GM18867 (cell line): ENCODE measurements around the gene C3orf20.

ENCODE experiments used
- ATAC-seq: cut with Tn5 transposase; IDR thresholded peaks from one replicate; pipeline ENCODE4 v1.9.1; 2021; ENCODE audit warnings: mild to moderate bottlenecking, moderate library complexity; ENCODE audit not compliant: unreplicated experiment

Gene C3orf20

DNA sequence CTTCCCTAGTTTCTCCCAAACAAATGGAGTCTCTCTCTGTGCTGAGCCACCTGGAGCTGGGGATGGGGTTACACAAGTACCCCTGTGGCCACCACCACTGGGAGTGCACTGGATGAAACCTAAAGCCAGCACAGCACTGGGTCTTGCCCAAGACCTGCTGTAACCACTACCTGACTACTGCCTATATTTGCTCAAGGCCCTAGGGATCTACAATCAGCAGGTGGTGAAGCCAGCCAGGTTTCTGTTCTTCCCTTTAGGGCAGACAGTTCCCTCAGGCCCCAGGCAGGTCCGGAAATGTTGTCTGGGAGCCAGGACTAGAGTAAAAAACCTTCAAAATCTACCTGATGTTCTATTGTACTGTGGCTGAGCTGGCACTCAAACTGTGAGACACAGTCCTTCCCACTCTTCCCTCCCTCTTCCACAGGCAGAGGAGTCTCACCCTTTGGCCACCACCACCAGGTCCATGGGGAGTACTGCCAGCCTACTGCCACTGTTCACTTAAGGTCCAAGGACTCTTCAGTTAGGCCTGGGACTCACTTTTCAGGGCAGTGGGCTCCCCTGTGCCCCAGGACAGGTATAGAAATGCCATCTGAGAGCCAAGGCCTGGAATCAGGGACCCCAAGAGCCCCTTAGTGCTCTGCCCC is 23.8 kb downstream of the C3orf20 start:
- ATAC-seq: no peak

DNA sequence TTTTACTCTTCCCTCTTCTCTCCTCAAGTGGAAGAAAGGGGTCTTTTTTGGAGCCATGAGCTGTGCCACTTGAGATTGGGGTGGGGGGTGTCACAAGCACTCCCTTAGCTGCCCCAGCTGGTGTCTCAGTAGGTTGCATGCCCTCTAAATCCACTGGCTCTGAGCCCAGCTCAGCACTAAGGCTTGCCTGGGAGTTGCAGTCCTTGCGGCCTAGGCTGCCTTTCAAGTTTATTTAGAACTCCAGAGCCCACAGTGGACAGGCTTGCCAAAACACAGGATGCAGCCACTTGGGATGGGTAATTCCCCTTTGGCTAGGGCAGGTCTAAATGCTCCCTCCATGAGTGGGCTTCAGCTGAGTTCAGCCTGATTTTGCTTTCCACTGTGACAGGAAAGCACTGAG is 24.7 kb downstream of the C3orf20 start:
- no peak for ATAC-seq

DNA sequence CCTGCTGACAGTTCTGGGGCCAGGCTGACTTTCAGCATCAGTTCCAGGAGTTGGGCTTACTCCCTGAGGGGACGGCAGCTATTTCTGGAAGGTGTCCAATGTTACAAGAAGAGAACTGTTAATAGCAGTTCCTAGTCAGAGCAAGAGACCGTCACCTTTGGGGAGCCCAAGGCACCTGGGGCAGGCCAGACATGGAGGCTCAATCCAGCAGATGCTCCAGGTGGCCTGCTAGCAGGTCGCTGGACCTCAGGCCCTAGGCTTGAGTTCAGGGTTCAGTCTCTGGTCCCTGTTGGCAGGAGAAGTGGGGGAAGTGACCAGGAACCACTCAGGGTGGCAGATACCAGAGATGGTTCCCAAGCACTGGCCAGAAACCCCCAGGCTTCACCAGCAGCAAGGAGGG is 25.9 kb downstream of the C3orf20 start:
- ATAC-seq: no peak

DNA sequence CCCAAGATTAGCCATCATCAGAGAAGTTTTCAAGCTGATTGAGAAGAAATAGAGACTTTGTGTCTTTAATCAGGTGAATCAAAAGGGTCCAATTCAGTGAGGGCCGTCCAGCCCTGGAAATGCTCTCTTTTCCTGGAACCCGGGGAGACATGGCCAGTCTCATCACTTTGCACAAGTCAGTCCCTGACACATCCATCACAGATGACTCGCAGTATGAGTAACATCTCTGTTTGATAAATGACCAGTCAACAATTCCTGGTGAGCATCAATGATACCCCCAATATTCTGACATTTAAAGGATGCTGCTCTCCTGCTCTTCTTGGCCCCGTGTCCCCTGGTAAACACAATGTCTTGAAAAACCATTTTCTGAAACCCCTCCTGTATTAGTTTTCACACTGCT is 26.7 kb downstream of the C3orf20 start:
- no peak for ATAC-seq

DNA sequence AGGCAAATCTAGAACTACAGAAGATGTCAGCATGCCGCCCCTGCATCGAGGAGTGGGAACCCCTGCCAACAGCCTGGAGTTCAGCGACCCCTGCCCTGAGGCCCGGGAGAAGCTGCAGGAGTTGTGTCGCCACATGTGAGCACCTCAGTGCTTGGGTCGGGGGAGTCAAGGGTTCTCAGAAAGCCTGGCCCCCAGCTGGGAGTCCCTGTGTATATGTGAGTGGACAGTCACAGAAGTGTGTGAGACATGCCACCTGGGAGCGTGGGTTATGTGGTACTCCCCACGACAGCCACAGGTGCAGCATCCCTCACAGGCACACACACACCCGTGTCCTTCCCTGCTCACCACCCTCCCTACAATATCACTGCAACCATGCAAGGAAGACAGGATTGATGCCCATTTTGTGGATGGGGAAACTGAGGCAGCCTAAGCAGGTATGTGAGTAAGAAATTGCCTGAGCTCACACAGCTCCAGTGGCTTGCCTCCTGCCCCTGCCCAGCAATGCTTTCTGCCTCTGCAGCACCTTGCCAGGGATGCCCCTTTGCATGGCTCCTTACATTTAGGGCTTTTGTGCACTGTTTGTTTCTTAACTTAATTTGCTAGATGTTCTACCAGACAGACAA is 28.3 kb downstream of the C3orf20 start:
- no peak for ATAC-seq

DNA sequence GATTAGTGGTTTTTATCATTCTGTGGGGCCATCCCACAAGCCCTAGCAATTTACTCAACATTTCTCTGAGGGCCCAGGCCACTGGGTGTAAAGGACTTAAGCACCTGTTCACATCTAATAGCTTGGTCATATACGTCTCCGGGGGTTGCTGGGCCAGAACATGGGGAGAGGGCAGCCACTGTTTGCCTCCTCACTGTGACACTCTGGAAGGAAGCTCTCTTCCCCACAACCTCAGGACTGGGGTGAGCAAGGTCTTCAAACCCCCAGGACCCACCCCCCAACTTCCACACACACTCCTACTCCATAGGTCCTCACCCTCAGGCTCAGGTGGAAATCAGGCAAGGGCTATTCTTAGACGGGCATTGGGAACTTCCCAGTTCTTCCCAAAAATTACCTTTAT is 28.9 kb downstream of the C3orf20 start:
- no peak for ATAC-seq

DNA sequence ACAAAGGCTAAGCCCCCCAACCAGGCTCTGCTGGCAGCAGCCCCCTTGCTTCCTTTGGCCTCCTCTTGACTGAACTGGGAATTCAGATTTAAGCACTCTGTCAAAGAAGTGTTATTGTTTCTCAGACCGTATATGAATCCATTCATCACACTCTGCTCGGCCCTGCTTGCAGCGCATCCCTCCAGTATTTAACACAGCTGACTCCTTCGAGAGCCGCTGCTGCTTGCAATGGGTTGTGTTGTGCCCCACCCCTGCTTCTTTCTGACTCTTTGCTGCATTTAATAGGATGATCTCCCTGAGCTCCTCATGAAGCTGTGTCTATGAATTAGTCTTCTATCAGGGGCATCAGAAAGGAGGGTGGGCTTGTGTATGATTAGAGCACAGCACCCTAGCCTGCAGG is 31.2 kb downstream of the C3orf20 start:
- ATAC-seq: no peak

DNA sequence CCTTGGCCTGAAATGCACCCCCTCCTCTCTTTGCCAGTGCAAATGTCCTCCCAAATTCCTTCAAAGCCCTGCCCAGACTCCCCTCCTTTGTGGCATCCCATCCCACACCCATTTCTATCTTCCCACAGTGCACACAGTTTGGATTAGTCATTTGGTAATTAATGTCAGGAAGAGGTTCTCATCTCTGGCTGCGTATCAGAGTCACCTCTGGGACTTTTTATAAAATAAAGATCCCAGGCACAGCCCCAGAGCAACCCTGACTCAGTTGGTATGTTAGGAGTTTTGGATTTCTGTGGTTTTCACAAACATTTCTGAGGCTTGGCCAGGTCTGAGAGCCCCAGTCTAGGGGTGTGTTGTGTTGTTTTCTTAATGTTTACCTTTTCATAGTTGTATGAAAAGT is 41.6 kb downstream of the C3orf20 start:
- ATAC-seq: no peak

DNA sequence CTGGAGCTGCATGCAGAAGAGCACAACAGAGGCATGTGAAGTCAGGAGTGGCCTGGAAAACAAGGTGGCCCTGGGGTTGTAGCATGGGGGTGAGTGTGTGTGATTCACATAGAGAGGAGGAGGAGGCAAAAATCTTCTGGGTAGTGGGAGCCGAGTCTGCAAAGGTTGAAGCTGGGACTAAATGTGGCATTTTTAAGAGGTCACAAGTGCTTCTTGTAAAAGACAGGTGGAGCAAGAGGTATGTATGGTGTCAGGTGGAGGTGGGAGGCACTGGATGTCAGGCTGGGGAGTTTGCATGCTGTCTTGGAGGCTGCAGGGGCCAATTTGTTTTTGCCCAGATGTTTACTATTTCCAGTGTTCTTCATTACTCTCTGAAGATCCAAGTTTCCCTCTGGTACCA is 42.4 kb downstream of the C3orf20 start:
- no peak for ATAC-seq

DNA sequence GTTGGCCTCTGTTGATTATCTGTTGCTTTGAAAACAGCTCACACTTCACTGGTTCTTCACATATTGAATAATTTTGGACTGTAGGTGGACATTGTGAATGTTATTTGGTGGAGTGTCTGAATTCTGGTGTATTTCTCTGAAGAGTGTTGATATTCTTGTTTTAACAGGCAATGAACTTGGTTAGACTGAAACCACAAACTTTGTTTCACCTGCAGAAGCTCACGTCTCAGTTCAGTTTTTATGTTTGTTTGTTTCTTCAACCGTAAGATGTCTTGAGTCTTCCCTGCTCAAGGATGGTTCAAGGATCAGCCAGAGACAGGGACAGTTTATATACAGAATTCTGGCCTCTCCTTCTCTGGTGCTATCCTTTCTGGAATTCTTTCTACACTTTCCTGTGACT is 43.6 kb downstream of the C3orf20 start:
- ATAC-seq: peak; percentile 77

DNA sequence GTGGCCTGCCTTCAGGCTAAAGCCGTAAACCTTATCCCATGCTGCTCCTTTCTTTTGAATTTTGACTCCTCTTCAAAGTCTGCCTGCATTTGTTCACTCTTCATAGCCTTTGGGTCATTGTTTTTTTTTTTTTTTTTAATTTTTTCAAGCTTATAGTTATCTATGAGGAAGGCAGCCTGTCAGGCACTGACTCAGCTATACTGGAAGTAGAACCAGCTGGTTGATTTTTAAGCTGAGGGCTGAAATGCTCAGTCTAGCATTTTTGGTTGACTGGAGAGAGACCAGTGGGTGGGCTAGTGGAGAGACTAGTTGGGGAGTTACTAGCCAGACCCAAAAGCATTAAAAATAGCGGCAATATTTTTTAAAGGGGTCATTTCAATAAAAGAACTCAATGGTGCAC is 44.1 kb downstream of the C3orf20 start:
- peak; percentile 43 for ATAC-seq

DNA sequence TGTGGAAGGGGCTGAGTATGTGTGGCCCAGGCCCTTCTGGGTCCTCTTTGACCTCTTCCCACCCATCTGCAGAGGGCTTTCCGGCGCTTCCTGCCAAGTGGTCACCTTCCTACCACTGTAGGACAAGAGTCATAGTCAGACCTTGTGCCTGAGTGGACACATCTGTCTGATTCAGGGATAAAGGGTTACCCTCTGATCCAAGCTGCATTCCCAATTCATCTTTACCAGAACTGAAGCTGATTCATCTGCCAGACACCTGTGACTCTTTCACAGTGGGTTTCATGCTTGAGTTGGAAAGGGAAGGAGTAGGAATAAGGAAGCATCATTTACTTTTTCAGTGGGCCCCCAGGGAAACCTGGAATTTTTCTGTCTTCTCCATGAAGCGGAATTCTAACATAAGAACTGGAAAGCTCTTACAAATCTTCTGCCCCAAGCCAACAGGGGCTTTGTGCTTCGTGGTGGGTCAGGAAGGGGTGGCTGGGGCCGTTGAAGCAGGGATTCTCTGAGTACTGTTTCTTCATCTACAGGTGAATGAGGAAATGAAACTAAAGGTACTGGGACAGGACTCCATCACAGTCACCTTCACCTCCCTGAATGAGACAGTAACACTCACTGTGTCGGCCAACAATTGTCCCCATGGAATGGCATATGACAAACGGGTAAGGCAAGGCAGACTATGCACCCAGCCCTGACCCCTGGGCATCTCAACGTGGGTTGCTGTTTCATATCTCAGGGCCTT is 46.4 kb downstream of the C3orf20 start:
- no peak for ATAC-seq

DNA sequence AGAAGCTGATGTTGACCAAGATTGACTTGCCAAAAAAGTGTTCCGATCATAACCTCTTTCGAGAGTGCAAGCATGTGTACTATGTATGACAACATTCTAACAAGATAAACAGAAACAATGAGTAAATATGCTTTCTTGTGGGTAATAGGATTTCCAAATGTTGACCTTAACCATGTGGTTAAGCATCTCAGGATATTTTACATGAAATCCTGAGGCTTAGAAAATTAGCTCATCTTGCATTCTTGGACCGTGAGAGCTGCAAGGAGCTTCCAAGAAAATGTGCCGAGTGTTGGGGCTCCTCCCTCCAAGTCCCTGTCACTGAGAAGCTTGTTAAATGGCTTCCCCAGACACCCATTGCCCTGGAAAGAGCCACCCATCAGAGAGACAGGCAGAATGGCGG is 50.1 kb downstream of the C3orf20 start:
- ATAC-seq: no peak

DNA sequence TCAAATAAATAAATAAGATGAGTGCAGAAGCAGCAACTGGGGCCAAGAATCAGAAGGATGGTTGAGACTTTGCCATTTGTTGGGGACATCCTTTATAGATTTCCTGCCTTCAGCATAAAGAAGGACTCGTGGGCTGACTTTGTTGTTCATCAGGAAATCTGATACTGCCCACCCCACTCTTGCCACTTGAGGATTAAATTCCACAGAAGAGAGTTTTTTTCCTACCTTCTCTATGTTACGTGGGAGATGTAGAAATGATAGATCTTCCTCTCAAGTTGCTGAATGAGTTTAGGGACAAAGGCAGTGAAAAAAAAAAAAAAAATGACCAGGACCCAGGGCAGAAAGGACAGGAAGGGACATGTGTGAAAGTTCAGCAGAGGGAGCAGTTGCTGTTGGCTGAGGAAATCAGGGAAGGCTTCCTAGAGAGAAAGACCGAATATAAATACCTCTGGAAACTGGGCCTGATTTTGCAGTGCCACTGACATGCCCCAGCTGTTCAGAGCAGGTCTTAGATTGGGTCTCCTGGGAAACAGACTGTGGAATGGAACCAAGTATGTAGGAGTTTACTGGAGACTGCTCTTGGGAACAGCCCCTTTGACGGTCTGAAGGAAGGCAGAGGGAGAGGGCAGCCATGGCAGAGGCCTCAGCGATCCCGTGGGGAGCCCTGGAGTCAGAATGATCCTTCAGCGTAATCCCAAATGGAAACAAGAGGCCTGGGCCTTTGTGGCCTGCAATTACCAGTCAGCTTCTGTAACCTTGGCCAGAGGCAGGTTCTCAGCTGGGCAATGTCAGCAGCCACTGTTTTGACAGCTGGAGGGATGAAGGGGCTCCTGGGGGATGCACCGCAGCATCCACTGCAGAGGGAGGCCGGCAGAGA is 50.9 kb downstream of the C3orf20 start:
- ATAC-seq: no peak

DNA sequence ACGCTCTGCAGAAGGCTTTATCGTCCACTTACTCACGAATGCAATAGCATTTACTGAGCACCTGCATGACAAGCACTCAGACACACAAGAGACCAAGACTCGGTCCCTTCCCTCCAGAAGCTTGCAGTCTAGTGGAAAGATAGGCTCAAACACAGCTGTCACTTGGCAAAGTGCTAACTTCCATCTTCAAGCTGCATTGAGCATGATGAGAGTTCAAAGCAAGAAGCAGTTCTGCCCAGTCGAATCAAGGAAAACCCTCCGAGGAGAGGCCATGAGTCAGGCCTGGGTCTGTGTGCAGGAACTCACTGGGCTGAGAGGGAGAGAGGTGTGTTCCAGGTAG is 51.5 kb downstream of the C3orf20 start:
- no peak for ATAC-seq

DNA sequence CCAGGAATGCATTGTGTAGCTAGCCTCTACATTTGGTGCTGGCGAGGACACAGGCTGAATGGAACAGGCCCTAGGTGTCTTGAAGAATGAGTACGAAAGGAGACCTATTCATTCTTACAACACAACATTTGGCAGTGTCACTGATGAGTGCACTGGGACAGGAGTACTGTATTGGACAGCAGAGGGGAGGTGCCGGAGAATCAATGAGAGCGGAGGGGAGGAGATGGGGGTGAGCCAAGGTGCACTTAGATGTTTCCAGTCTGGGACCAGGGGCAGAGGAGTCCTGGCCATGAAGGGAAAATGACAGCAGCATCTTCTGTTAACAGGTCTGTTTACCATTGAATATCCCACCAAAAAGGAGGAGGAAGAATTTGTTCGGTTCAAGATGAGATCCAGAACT is 53.2 kb downstream of the C3orf20 start:
- no peak for ATAC-seq

DNA sequence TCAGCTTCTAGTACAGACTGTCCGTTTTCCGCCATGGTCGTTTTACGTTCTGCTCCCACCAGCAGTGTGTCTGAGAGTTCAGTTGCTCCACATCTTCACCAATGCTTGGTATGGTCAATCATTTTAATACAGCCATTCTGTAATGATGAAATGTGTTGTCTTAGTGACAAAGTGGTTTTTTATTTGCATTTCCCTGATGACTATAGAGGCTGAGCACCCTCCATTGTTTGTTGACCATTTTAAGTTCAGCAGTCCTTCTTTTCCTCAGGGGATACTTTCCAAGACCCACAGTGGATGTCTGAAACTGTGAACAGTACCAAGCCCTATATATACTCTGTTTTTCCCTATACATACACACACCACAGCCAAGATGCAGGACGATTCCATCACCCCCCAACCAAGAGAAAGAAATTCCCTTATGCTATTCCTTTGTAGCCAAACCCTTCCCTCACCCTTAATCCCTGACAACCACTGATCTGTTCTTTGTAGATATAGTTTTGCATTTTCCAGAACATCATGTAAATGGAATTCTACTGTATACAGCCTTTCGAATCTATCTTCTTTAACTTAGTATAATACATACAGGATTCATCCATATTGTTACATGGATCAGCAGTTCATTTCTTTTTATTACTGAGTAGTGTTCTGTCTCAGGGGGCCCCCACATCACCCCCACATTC is 55.9 kb downstream of the C3orf20 start:
- no peak for ATAC-seq

DNA sequence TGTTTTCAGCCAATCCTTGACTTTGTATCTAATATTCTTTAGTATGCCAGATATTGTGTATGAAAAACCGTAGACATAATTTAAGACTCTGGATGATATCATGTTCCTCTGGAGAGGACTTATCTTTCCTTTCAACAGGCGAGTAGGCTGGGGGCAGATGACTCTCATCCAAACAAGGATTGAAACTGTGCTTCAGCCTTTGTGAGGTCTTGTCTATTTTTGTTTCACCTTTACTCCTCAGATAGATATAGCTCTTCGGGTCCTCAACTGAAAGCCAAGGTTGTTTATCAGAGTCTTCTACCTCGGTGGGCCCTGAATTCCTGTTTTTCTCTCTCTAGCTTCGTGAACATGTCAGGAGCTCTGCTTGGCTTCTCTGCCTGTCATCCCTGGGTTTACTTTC is 66.0 kb downstream of the C3orf20 start:
- ATAC-seq: no peak

DNA sequence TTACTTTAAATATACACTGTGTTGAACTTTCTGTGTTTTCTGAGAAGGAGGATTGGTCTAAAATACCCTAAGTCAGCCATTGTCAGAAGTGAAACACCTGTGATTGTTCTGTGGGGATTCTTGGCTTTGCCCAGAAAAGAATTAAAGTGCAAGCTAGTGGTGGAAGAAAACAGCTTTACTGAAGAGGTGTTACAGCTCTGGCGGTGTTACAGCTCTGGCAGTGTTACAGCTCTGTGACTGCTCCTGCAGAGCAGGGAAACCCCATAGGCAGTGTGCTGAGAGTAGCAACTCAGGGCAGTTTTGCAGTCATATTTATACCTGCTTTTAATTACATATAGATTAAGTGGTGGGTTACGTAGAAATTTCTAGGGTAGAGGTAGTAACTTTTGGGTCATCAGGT is 66.6 kb downstream of the C3orf20 start:
- ATAC-seq: no peak

DNA sequence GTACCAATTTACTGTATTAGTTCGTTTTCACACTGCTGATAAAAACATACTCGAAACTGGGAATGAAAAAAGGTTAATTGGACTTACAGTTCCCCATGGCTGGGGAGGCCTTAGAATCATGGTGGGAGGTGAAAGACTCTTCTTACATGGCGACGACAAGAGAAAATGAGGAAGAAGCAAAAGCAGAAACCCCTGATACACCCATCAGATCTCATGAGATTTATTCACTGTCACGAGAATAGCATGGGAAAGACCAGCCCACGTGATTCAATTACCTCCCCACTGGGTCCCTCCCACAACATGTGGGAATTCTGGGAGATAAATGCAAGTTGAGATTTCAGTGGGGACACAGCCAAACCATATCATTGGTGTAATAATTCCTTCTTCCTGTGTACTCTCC is 69.6 kb downstream of the C3orf20 start:
- ATAC-seq: no peak

DNA sequence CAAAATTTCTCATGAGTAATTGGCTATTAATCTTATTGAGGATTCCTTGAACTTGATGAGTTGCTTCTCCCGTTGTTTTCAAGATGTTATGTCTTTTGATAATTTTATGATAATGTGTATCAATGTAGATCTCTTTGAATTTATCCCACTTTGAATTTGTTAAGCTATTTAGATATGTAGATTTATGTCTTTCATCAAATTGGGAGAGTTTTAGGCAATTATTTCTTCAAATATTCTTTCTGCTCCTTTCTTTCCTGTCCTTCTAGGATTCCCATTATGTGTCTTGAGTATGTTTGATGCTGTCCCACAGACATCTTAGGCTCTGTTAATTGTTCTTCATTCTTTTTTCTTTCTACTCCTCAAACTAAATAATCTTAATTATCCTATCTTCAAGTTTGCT is 75.7 kb downstream of the C3orf20 start:
- ATAC-seq: no peak
